Measurements from ENCODE around the gene CDC42EP2.

CDC42EP2 gene

GRCh38 chr11:65314501-65315203 lies at the start of gene CDC42EP2:
TSS of gene CDC42EP2 (plus strand) at chr11:65314866. CDS start at chr11:65320899, 6,033 bp downstream.
- Histone ChIP-seq H3K4me3 (ENCODE audit: low read length) (peak within 1 kb of the TSS; percentile 63), H3K4me1 (ENCODE audit: control insufficient read depth, insufficient read depth, low read length) (peaks cover 38% of the 10 kb centered on the region), H3K27me3 (ENCODE audit: control insufficient read depth, insufficient read depth, low read length) (no peaks in the 10 kb centered on the region), H3K36me3 (ENCODE audit: control insufficient read depth, insufficient read depth, low read length) (no peaks in the 10 kb centered on the region), H3K9me3 (ENCODE audit: control insufficient read depth, low read length) (no peaks in the 10 kb centered on the region), H3K9ac (ENCODE audit: low read length) (peak within 1 kb of the TSS; percentile 70)

GRCh38 chr11:65266210-65266609 lies 48.5 kb upstream of the CDC42EP2 start:
- H3K4me1 ChIP-seq (ENCODE audit: control insufficient read depth, insufficient read depth, low read length) = peaks cover 5% of the 10 kb centered on the region
- H3K36me3 ChIP-seq (ENCODE audit: control insufficient read depth, insufficient read depth, low read length) = no peaks in the 10 kb centered on the region
- no peaks in the 10 kb centered on the region for H3K27me3 ChIP-seq (ENCODE audit: control insufficient read depth, insufficient read depth, low read length)
- H3K9me3 ChIP-seq (ENCODE audit: control insufficient read depth, low read length) = no peaks in the 10 kb centered on the region
- no peak overlapping the region for H3K9ac ChIP-seq (ENCODE audit: low read length)
- no peak overlapping the region for H3K4me3 ChIP-seq (ENCODE audit: low read length)

GRCh38 chr11:65274735-65275682 lies 39.7 kb upstream of the CDC42EP2 start:
- Histone ChIP-seq H3K9ac (ENCODE audit: low read length) (peak overlapping the region; percentile 14), H3K27me3 (ENCODE audit: control insufficient read depth, insufficient read depth, low read length) (no peaks in the 10 kb centered on the region), H3K4me3 (ENCODE audit: low read length) (no peak overlapping the region), H3K36me3 (ENCODE audit: control insufficient read depth, insufficient read depth, low read length) (no peaks in the 10 kb centered on the region), H3K4me1 (ENCODE audit: control insufficient read depth, insufficient read depth, low read length) (peaks cover 29% of the 10 kb centered on the region), H3K9me3 (ENCODE audit: control insufficient read depth, low read length) (no peaks in the 10 kb centered on the region)

- Histone ChIP-seq H3K4me1 (ENCODE audit: control insufficient read depth, insufficient read depth, low read length) (peaks cover 38% of the 10 kb centered on the region), H3K4me3 (ENCODE audit: low read length) (no peak overlapping the region), H3K9me3 (ENCODE audit: control insufficient read depth, low read length) (no peaks in the 10 kb centered on the region), H3K27me3 (ENCODE audit: control insufficient read depth, insufficient read depth, low read length) (no peaks in the 10 kb centered on the region), H3K36me3 (ENCODE audit: control insufficient read depth, insufficient read depth, low read length) (no peaks in the 10 kb centered on the region), H3K9ac (ENCODE audit: low read length) (no peak overlapping the region)
Measured at GRCh38 chr11:65275906-65276305, 38.8 kb upstream of the CDC42EP2 start.

GRCh38 chr11:65277631-65278277 lies 36.9 kb upstream of the CDC42EP2 start:
- H3K9ac ChIP-seq (ENCODE audit: low read length) = no peak overlapping the region
- no peaks in the 10 kb centered on the region for H3K36me3 ChIP-seq (ENCODE audit: control insufficient read depth, insufficient read depth, low read length)
- H3K4me1 ChIP-seq (ENCODE audit: control insufficient read depth, insufficient read depth, low read length) = peaks cover 38% of the 10 kb centered on the region
- H3K4me3 ChIP-seq (ENCODE audit: low read length) = no peak overlapping the region
- no peaks in the 10 kb centered on the region for H3K27me3 ChIP-seq (ENCODE audit: control insufficient read depth, insufficient read depth, low read length)
- no peaks in the 10 kb centered on the region for H3K9me3 ChIP-seq (ENCODE audit: control insufficient read depth, low read length)

GRCh38 chr11:65278356-65278755 lies 36.3 kb upstream of the CDC42EP2 start:
- H3K9ac ChIP-seq (ENCODE audit: low read length) = no peak overlapping the region
- no peaks in the 10 kb centered on the region for H3K36me3 ChIP-seq (ENCODE audit: control insufficient read depth, insufficient read depth, low read length)
- H3K9me3 ChIP-seq (ENCODE audit: control insufficient read depth, low read length) = no peaks in the 10 kb centered on the region
- no peak overlapping the region for H3K4me3 ChIP-seq (ENCODE audit: low read length)
- peaks cover 38% of the 10 kb centered on the region for H3K4me1 ChIP-seq (ENCODE audit: control insufficient read depth, insufficient read depth, low read length)
- H3K27me3 ChIP-seq (ENCODE audit: control insufficient read depth, insufficient read depth, low read length) = no peaks in the 10 kb centered on the region

- H3K4me3 ChIP-seq (ENCODE audit: low read length) = no peak overlapping the region
- peaks cover 38% of the 10 kb centered on the region for H3K4me1 ChIP-seq (ENCODE audit: control insufficient read depth, insufficient read depth, low read length)
- no peaks in the 10 kb centered on the region for H3K27me3 ChIP-seq (ENCODE audit: control insufficient read depth, insufficient read depth, low read length)
- H3K36me3 ChIP-seq (ENCODE audit: control insufficient read depth, insufficient read depth, low read length) = no peaks in the 10 kb centered on the region
- H3K9me3 ChIP-seq (ENCODE audit: control insufficient read depth, low read length) = no peaks in the 10 kb centered on the region
- H3K9ac ChIP-seq (ENCODE audit: low read length) = no peak overlapping the region
Measured at GRCh38 chr11:65279279-65279678, 35.4 kb upstream of the CDC42EP2 start.

GRCh38 chr11:65279741-65280440 lies 34.8 kb upstream of the CDC42EP2 start:
- no peaks in the 10 kb centered on the region for H3K9me3 ChIP-seq (ENCODE audit: control insufficient read depth, low read length)
- H3K9ac ChIP-seq (ENCODE audit: low read length) = no peak overlapping the region
- peaks cover 37% of the 10 kb centered on the region for H3K4me1 ChIP-seq (ENCODE audit: control insufficient read depth, insufficient read depth, low read length)
- no peak overlapping the region for H3K4me3 ChIP-seq (ENCODE audit: low read length)
- H3K27me3 ChIP-seq (ENCODE audit: control insufficient read depth, insufficient read depth, low read length) = no peaks in the 10 kb centered on the region
- no peaks in the 10 kb centered on the region for H3K36me3 ChIP-seq (ENCODE audit: control insufficient read depth, insufficient read depth, low read length)

GRCh38 chr11:65280646-65281045 lies 34.0 kb upstream of the CDC42EP2 start:
- peaks cover 29% of the 10 kb centered on the region for H3K4me1 ChIP-seq (ENCODE audit: control insufficient read depth, insufficient read depth, low read length)
- no peaks in the 10 kb centered on the region for H3K36me3 ChIP-seq (ENCODE audit: control insufficient read depth, insufficient read depth, low read length)
- no peaks in the 10 kb centered on the region for H3K9me3 ChIP-seq (ENCODE audit: control insufficient read depth, low read length)
- no peak overlapping the region for H3K4me3 ChIP-seq (ENCODE audit: low read length)
- H3K9ac ChIP-seq (ENCODE audit: low read length) = no peak overlapping the region
- H3K27me3 ChIP-seq (ENCODE audit: control insufficient read depth, insufficient read depth, low read length) = no peaks in the 10 kb centered on the region

- Histone ChIP-seq H3K36me3 (ENCODE audit: control insufficient read depth, insufficient read depth, low read length) (no peaks in the 10 kb centered on the region), H3K4me1 (ENCODE audit: control insufficient read depth, insufficient read depth, low read length) (peaks cover 12% of the 10 kb centered on the region), H3K9ac (ENCODE audit: low read length) (no peak overlapping the region)
Measured at GRCh38 chr11:65286686-65287085, 28.0 kb upstream of the CDC42EP2 start.

GRCh38 chr11:65287601-65288000 lies 27.1 kb upstream of the CDC42EP2 start:
- Histone ChIP-seq H3K4me1 (ENCODE audit: control insufficient read depth, insufficient read depth, low read length) (peaks cover 17% of the 10 kb centered on the region), H3K9me3 (ENCODE audit: control insufficient read depth, low read length) (no peaks in the 10 kb centered on the region), H3K4me3 (ENCODE audit: low read length) (no peak overlapping the region), H3K27me3 (ENCODE audit: control insufficient read depth, insufficient read depth, low read length) (no peaks in the 10 kb centered on the region), H3K9ac (ENCODE audit: low read length) (no peak overlapping the region), H3K36me3 (ENCODE audit: control insufficient read depth, insufficient read depth, low read length) (no peaks in the 10 kb centered on the region)

More at GRCh38 chr11:65286686-65287085, 28.0 kb upstream of the CDC42EP2 start:
- H3K9me3 ChIP-seq (ENCODE audit: control insufficient read depth, low read length) = no peaks in the 10 kb centered on the region
- H3K27me3 ChIP-seq (ENCODE audit: control insufficient read depth, insufficient read depth, low read length) = no peaks in the 10 kb centered on the region
- H3K4me3 ChIP-seq (ENCODE audit: low read length) = no peak overlapping the region
